ENCODE measurements around the gene SNED1.

The SNED1 gene

GRCh38 chr2:241133436-241133820 lies 135.0 kb downstream of the SNED1 start:
- DNase-seq, result no peak

GRCh38 chr2:241134711-241135110 lies 136.3 kb downstream of the SNED1 start:
- DNase-seq, result no peak

- no peak for DNase-seq
Measured at GRCh38 chr2:241135737-241136136, 137.3 kb downstream of the SNED1 start.

- no peak for DNase-seq
Measured at GRCh38 chr2:241136191-241136590, 137.8 kb downstream of the SNED1 start.

GRCh38 chr2:241136661-241137260 lies 138.3 kb downstream of the SNED1 start:
- DNase-seq, result no peak

GRCh38 chr2:241137276-241138190 lies 139.1 kb downstream of the SNED1 start:
- DNase-seq, result no peak

- DNase-seq, result no peak
Measured at GRCh38 chr2:241138471-241138870, 140.1 kb downstream of the SNED1 start.

- DNase-seq, result no peak
Measured at GRCh38 chr2:241139531-241140444, 141.4 kb downstream of the SNED1 start.

GRCh38 chr2:241140445-241140840 lies 142.0 kb downstream of the SNED1 start:
- DNase-seq, result no peak

- DNase-seq, result no peak
Measured at GRCh38 chr2:241141214-241141770, 142.9 kb downstream of the SNED1 start.

- DNase-seq, result no peak
Measured at GRCh38 chr2:241142063-241142462, 143.6 kb downstream of the SNED1 start.

- DNase-seq, result no peak
Measured at GRCh38 chr2:241142593-241142992, 144.2 kb downstream of the SNED1 start.

Data from CD4-positive, alpha-beta T cell treated with Interleukin-6 for 4 hours (primary cell).